ENCODE data around the gene JUP. TPM values are rescaled to one million over a fixed set of nuclear protein-coding genes. Genes with fewer than 3 reads are reported as not detected.

Gene JUP
- total and polyA plus RNA-seq, 2 of the 13 experiments (the other 11 are each of a cell fraction or from before 2014, with no cell fraction given) = 12.1 to 20.6 TPM

- TF ChIP-seq NFAT5 (CRISPR knock-in tag; IDR thresholded peaks at IDR 0.05) = no peak
- no peak for TF ChIP-seq TCF7L2 (IDR thresholded peaks at IDR 0.05; ENCODE audit: low read depth, low read length)
- no peak for TF ChIP-seq ZZZ3 (CRISPR knock-in tag; IDR thresholded peaks at IDR 0.05; ENCODE audit: borderline replicate concordance)
- TF ChIP-seq EEA1 (CRISPR knock-in tag; IDR thresholded peaks at IDR 0.05; ENCODE audit: borderline replicate concordance) = no peak
- TF ChIP-seq, protein P1, sequence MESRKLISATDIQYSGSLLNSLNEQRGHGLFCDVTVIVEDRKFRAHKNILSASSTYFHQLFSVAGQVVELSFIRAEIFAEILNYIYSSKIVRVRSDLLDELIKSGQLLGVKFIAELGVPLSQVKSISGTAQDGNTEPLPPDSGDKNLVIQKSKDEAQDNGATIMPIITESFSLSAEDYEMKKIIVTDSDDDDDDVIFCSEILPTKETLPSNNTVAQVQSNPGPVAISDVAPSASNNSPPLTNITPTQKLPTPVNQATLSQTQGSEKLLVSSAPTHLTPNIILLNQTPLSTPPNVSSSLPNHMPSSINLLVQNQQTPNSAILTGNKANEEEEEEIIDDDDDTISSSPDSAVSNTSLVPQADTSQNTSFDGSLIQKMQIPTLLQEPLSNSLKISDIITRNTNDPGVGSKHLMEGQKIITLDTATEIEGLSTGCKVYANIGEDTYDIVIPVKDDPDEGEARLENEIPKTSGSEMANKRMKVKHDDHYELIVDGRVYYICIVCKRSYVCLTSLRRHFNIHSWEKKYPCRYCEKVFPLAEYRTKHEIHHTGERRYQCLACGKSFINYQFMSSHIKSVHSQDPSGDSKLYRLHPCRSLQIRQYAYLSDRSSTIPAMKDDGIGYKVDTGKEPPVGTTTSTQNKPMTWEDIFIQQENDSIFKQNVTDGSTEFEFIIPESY (CRISPR knock-in tag; IDR thresholded peaks at IDR 0.05) = no peak
- no peak for TF ChIP-seq FOXM1 (CRISPR knock-in tag; IDR thresholded peaks at IDR 0.05)
- no peak for TF ChIP-seq RBM39 (IDR thresholded peaks at IDR 0.05; ENCODE audit: low read depth, low read length, poor library complexity, severe bottlenecking)
- TF ChIP-seq, protein P2, sequence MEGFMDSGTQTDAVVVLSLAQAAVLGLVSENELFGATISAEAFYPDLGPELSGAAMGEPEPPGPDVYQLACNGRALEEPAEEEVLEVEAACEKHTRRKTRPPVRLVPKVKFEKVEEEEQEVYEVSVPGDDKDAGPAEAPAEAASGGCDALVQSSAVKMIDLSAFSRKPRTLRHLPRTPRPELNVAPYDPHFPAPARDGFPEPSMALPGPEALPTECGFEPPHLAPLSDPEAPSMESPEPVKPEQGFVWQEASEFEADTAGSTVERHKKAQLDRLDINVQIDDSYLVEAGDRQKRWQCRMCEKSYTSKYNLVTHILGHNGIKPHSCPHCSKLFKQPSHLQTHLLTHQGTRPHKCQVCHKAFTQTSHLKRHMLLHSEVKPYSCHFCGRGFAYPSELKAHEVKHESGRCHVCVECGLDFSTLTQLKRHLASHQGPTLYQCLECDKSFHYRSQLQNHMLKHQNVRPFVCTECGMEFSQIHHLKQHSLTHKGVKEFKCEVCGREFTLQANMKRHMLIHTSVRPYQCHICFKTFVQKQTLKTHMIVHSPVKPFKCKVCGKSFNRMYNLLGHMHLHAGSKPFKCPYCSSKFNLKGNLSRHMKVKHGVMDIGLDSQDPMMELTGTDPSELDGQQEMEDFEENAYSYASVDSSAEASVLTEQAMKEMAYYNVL (CRISPR knock-in tag; IDR thresholded peaks at IDR 0.05; ENCODE audit: borderline replicate concordance) = no peak
- no peak for TF ChIP-seq POLR2A (IDR thresholded peaks at IDR 0.05; ENCODE audit: insufficient read depth in 1 of 2, low read depth in 2 of 2, low read length in 2 of 2)
- no peak for TF ChIP-seq HMGA1 (CRISPR knock-in tag; conservative IDR thresholded peaks at IDR 0.05)
- TF ChIP-seq SNRNP70 (IDR thresholded peaks at IDR 0.05; ENCODE audit: low read depth, low read length) = no peak
- no peak for TF ChIP-seq ZNF329 (CRISPR knock-in tag; IDR thresholded peaks at IDR 0.05; ENCODE audit: low read depth)
- TF ChIP-seq ZMYM3 (CRISPR knock-in tag; IDR thresholded peaks at IDR 0.05) = 0 out of 2 replicates have a peak, but pooled peaks have one; percentile 10
- no peak for TF ChIP-seq NKX3-1 (CRISPR knock-in tag; IDR thresholded peaks at IDR 0.05)
- 0 out of 2 replicates have a peak, but pooled peaks have one; percentile 33 for TF ChIP-seq ZNF580 (CRISPR knock-in tag; IDR thresholded peaks at IDR 0.05; ENCODE audit: borderline replicate concordance, low read depth)
- TF ChIP-seq, protein P3, sequence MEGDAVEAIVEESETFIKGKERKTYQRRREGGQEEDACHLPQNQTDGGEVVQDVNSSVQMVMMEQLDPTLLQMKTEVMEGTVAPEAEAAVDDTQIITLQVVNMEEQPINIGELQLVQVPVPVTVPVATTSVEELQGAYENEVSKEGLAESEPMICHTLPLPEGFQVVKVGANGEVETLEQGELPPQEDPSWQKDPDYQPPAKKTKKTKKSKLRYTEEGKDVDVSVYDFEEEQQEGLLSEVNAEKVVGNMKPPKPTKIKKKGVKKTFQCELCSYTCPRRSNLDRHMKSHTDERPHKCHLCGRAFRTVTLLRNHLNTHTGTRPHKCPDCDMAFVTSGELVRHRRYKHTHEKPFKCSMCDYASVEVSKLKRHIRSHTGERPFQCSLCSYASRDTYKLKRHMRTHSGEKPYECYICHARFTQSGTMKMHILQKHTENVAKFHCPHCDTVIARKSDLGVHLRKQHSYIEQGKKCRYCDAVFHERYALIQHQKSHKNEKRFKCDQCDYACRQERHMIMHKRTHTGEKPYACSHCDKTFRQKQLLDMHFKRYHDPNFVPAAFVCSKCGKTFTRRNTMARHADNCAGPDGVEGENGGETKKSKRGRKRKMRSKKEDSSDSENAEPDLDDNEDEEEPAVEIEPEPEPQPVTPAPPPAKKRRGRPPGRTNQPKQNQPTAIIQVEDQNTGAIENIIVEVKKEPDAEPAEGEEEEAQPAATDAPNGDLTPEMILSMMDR (CRISPR knock-in tag; IDR thresholded peaks at IDR 0.05) = peak; percentile 50
- TF ChIP-seq CBX5 (CRISPR knock-in tag; IDR thresholded peaks at IDR 0.05; ENCODE audit: borderline replicate concordance) = no peak
- no peak for TF ChIP-seq ZNF251 (CRISPR knock-in tag; IDR thresholded peaks at IDR 0.05)
These were observed 7.5 kb upstream of the JUP start (continued) for GRCh38 chr17:41793784-41794539.
